ENCODE measurements around the gene SPRR2F. TPM values are rescaled to one million over a fixed set of nuclear protein-coding genes. Genes with fewer than 3 reads are reported as not detected.

SPRR2F gene
- total RNA-seq, 4 donors from 2014 or later: 7.7 to 12.0 TPM; not detected in 2

GRCh38 chr1:153072806-153073726, 40.2 kb downstream of the SPRR2F start:
- ATAC-seq: no peak
- no peak overlapping the region for H3K27ac ChIP-seq
- no peaks in the 10 kb centered on the region for H3K4me1 ChIP-seq
- no peak overlapping the region for H3K4me3 ChIP-seq
- TF ChIP-seq EP300 (IDR thresholded peaks at IDR 0.05) (no peak), POLR2AphosphoS5 (IDR thresholded peaks at IDR 0.05) (no peak), CTCF (IDR thresholded peaks at IDR 0.05) (no peak), POLR2A (IDR thresholded peaks at IDR 0.05) (no peak)
- H3K36me3 ChIP-seq: no peaks in the 10 kb centered on the region
- no peaks in the 10 kb centered on the region for H3K27me3 ChIP-seq
- 63 to 73% methylated on average over 3 of the region's 5 CpGs for WGBS, 2 donors (ENCODE audit: low coverage in 1 of 2)
- no peaks in the 10 kb centered on the region for H3K9me3 ChIP-seq

- Histone ChIP-seq H3K4me1 (no peaks in the 10 kb centered on the region), H3K27ac (no peak within 1 kb of the TSS), H3K9me3 (no peaks in the 10 kb centered on the region), H3K27me3 (no peaks in the 10 kb centered on the region), H3K4me3 (no peak within 1 kb of the TSS), H3K36me3 (no peaks in the 10 kb centered on the region)
- no peak for TF ChIP-seq EP300 (IDR thresholded peaks at IDR 0.05)
- ATAC-seq: no peak
- WGBS, 2 donors (ENCODE audit: low coverage in 1 of 2): 93% methylated on average over 2 of the region's 2 CpGs; no CpG with 5 or more reads in 1 of the 2 donors
Measured at GRCh38 chr1:153071511-153071910, 41.8 kb downstream of the SPRR2F start, which contains the start of gene SPRR2B. Gene SPRR2B, minus strand, starts transcription at chr1:153071611. Its CDS starts 772 bp downstream, at chr1:153070839.

GRCh38 chr1:153070243-153070642, 43.1 kb downstream of the SPRR2F start:
- TF ChIP-seq POLR2A (IDR thresholded peaks at IDR 0.05) (no peak), EP300 (IDR thresholded peaks at IDR 0.05) (no peak), CTCF (IDR thresholded peaks at IDR 0.05) (no peak), POLR2AphosphoS5 (IDR thresholded peaks at IDR 0.05) (no peak)
- H3K27ac ChIP-seq: no peak overlapping the region
- no peaks in the 10 kb centered on the region for H3K4me1 ChIP-seq
- no peaks in the 10 kb centered on the region for H3K36me3 ChIP-seq
- no peaks in the 10 kb centered on the region for H3K27me3 ChIP-seq
- no peak for ATAC-seq
- no peaks in the 10 kb centered on the region for H3K9me3 ChIP-seq
- H3K4me3 ChIP-seq: no peak overlapping the region
- WGBS, 2 donors (ENCODE audit: low coverage in 1 of 2): 49 to 100% methylated on average over 1 to 2 of the region's 2 CpGs

Small RNA genes within 50 kb of the gene (small RNA-seq; reads per million reads assigned to genes)
- gene SPRR2C: 0 reads per million in 4 donors

Other genes starting within 250 kb of the SPRR2F start
- not detected for gene SMCP, start 235.2 kb downstream of the SPRR2F start, total RNA-seq
- gene IVL, start 205.0 kb downstream of the SPRR2F start, total RNA-seq: 10 to 100 TPM in 1 of 4 donors, 1 to 10 TPM in 1, under 1 TPM in 1, not detected in 1; 0.31 to 13.7 (median 1.1) TPM
- gene SPRR5, start 166.3 kb downstream of the SPRR2F start, total RNA-seq: not detected
- not detected for gene SPRR4, start 142.9 kb downstream of the SPRR2F start, total RNA-seq
- not detected for gene SPRR1A, start 129.4 kb downstream of the SPRR2F start, total RNA-seq
- 100 to 1,000 TPM in 1 of 4 donors, 10 to 100 TPM in 2, 1 to 10 TPM in 1; 5.9 to 291 (median 21.5) TPM for gene SPRR3, start 111.8 kb downstream of the SPRR2F start, total RNA-seq
- gene SPRR1B, start 82.3 kb downstream of the SPRR2F start, total RNA-seq: 10 to 100 TPM in 2 of 4 donors, not detected in 2; 15.1 to 30.0 TPM
- 10 to 100 TPM in 2 of 4 donors, 1 to 10 TPM in 1, not detected in 1; 1.2 to 22.4 (median 10.6) TPM for gene SPRR2D, start 72.4 kb downstream of the SPRR2F start, total RNA-seq
- gene SPRR2A, start 56.0 kb downstream of the SPRR2F start, total RNA-seq: 10 to 100 TPM in 2 of 4 donors, under 1 TPM in 1, not detected in 1; 0.67 to 59.3 (median 22.1) TPM
- gene SPRR2B, start 41.9 kb downstream of the SPRR2F start, total RNA-seq: not detected
- gene SPRR2E, start 19.0 kb downstream of the SPRR2F start, total RNA-seq: 10 to 100 TPM in 2 of 4 donors, 1 to 10 TPM in 1, not detected in 1; 2.1 to 20.8 (median 13.5) TPM
- gene SPRR2G, start 37.4 kb upstream of the SPRR2F start, total RNA-seq: not detected
- not detected for gene LELP1, start 89.9 kb upstream of the SPRR2F start, total RNA-seq
- gene PRR9, start 104.1 kb upstream of the SPRR2F start, total RNA-seq: not detected
- not detected for gene LORICRIN, start 146.2 kb upstream of the SPRR2F start, total RNA-seq
- under 1 TPM in 1 of 4 donors, not detected in 3; 0.45 TPM for gene PGLYRP3, start 199.4 kb upstream of the SPRR2F start, total RNA-seq
- not detected for gene PGLYRP4, start 235.3 kb upstream of the SPRR2F start, total RNA-seq
- gene S100A9, start 244.3 kb upstream of the SPRR2F start, total RNA-seq: 1,000 to 10,000 TPM in 1 of 4 donors, 100 to 1,000 TPM in 2, 10 to 100 TPM in 1; 65.3 to 2,906 (median 485) TPM

All from gastroesophageal sphincter (tissue), 4 donors.